GM06990 (cell line): Measurements from ENCODE around the gene CHRM1.
A peak's percentile ranks its signal among the peaks of the same experiment; 100 is the strongest.

Source experiments
- DNase-seq: peaks from one replicate; pipeline ENCODE4 v3.0.0-alpha.2; 2011; ENCODE audit not compliant: insufficient read length; ENCODE audit errors: extremely low read depth
- H3K27me3 ChIP-seq: replicated peaks from 2 replicates; pipeline ENCODE4 v1.6.0; 2011; ENCODE audit warnings: low read length; ENCODE audit not compliant: control insufficient read depth, insufficient read depth
- H3K36me3 ChIP-seq: 2 replicates; pipeline ENCODE4 v1.5.1; 2011; ENCODE audit warnings: low read length; ENCODE audit not compliant: control insufficient read depth, insufficient read depth
- H3K4me3 ChIP-seq: replicated peaks from 2 replicates; pipeline ENCODE4 v1.5.1; 2011; ENCODE audit warnings: low read depth, mild to moderate bottlenecking, control low read depth, low read length
- CTCF ChIP-seq: IDR thresholded peaks from 2 replicates; pipeline ENCODE4 v1.5.1; 2011; ENCODE audit warnings: low read length, control low read depth, mild to moderate bottlenecking, inconsistent platforms; ENCODE audit not compliant: insufficient read depth, poor library complexity, severe bottlenecking

CHRM1 gene

GRCh38 chr11:62923601-62924411 is 2.6 kb upstream of the CHRM1 start:
- no peaks in the 10 kb centered on the region for H3K36me3 ChIP-seq
- H3K27me3 ChIP-seq: peaks cover 8% of the 10 kb centered on the region
- peak; percentile 51 for DNase-seq
- H3K4me3 ChIP-seq: no peak overlapping the region
- no peak for TF ChIP-seq CTCF

GRCh38 chr11:62922653-62923431 is 1.7 kb upstream of the CHRM1 start:
- Histone ChIP-seq H3K27me3 (peaks cover 8% of the 10 kb centered on the region), H3K4me3 (no peak overlapping the region), H3K36me3 (no peaks in the 10 kb centered on the region)
- peak; percentile 60 for TF ChIP-seq CTCF
- peak; percentile 56 for DNase-seq

GRCh38 chr11:62922189-62922589 is 1.0 kb upstream of the CHRM1 start:
- no peak for DNase-seq
- Histone ChIP-seq H3K36me3 (no peaks in the 10 kb centered on the region), H3K27me3 (peaks cover 5% of the 10 kb centered on the region), H3K4me3 (no peak overlapping the region)
- no peak for TF ChIP-seq CTCF

- TF ChIP-seq CTCF: no peak
- no peaks in the 10 kb centered on the region for H3K36me3 ChIP-seq
- DNase-seq: no peak
Measured at GRCh38 chr11:62921573-62922188, 518 bp upstream of the CHRM1 start.

GRCh38 chr11:62919898-62920640 is 1.1 kb downstream of the CHRM1 start:
- no peaks in the 10 kb centered on the region for H3K36me3 ChIP-seq
- no peak overlapping the region for H3K4me3 ChIP-seq
- DNase-seq: no peak
- peaks cover 4% of the 10 kb centered on the region; the same call in 1 of the 2 replicates for H3K27me3 ChIP-seq
- TF ChIP-seq CTCF: no peak

More at GRCh38 chr11:62921573-62922188, 518 bp upstream of the CHRM1 start:
- Histone ChIP-seq H3K4me3 (no peak overlapping the region), H3K27me3 (peaks cover 5% of the 10 kb centered on the region)
